Mucosa of descending colon (tissue), 3 donors: ENCODE data around the gene UPK3B. TPM values are rescaled to one million over a fixed set of nuclear protein-coding genes. Genes with fewer than 3 reads are reported as not detected.
"Not testable (repeated sequence)": the region's sequence is repeated elsewhere in the genome, so short reads cannot be mapped to it uniquely, and the experiment has no call there.

ENCODE experiments used
- ATAC-seq: fragments of 200-7000 bp; cut with Tn5 transposase; one replicate; pipeline ENCODE4 v1.9.1; 2020; ENCODE audit warnings: mild to moderate bottlenecking, moderate library complexity
- DNase-seq, 3 donors: peaks; one replicate each; pipeline ENCODE4 v3.0.0-alpha.2; 2020
- H3K36me3 ChIP-seq: fragments of 200-600 bp; one replicate; pipeline ENCODE4 v1.8.0; 2021; ENCODE audit warnings: low read depth, mild to moderate bottlenecking
- H3K4me1 ChIP-seq: fragments of 200-600 bp; one replicate; pipeline ENCODE4 v1.8.0; 2021; ENCODE audit warnings: low read depth, mild to moderate bottlenecking
- H3K4me3 ChIP-seq: fragments of 200-600 bp; one replicate; pipeline ENCODE4 v1.8.0; 2021; ENCODE audit warnings: mild to moderate bottlenecking
- H3K9me3 ChIP-seq: fragments of 200-600 bp; one replicate; pipeline ENCODE4 v1.8.0; 2021; ENCODE audit warnings: mild to moderate bottlenecking
- intact Hi-C, 2 donors: fragments of 100-400 bp; cut with DNase I in 1 of 2; cut with micrococcal nuclease in 1 of 2; formaldehyde crosslinking; loops; one replicate each; pipeline versions ENCODE4 v1.11.0 to v1.11.1; 2022; cut with DNase I, micrococcal nuclease
- long read RNA-seq, 2 donors: library from polyadenylated mRNA; unstranded; transcript quantifications; one replicate each; pipeline ENCODE4 v2.0.0, GENCODE V29; 2019 to 2021
- total RNA-seq, 3 donors: library from RNA; stranded (reverse); fragmentation: NEBNext Ultra II Directional in 2 of 3; extraction: Animal tissue kit (Norgen Biotek cat#: 25700) in 2 of 3; gene quantifications; one replicate each; pipeline versions ENCODE4 v1.2.1 to v1.2.4, GENCODE V29; 2021 to 2023
- TF ChIP-seq, protein P1 (sequence below): fragments of 200-600 bp; IDR thresholded peaks from one replicate; pipeline ENCODE4 v1.8.0; 2022; ENCODE audit warnings: antibody characterized with exemption, mild to moderate bottlenecking
- donor health status: DM: no; HTN: no; CAD: no; lungs with moderate emphysema.
- donor health status: DM: no; HTN: no; CAD: no.
- donor health status: DM: no; HTN: yes; CAD: no.

UPK3B gene
- 1 to 10 TPM; 2.2 to 4.3 (median 3.6) TPM for total RNA-seq
- long read RNA-seq, donor 1, result 0 reads
- long read RNA-seq, donor 2, result 0 reads

DNA sequence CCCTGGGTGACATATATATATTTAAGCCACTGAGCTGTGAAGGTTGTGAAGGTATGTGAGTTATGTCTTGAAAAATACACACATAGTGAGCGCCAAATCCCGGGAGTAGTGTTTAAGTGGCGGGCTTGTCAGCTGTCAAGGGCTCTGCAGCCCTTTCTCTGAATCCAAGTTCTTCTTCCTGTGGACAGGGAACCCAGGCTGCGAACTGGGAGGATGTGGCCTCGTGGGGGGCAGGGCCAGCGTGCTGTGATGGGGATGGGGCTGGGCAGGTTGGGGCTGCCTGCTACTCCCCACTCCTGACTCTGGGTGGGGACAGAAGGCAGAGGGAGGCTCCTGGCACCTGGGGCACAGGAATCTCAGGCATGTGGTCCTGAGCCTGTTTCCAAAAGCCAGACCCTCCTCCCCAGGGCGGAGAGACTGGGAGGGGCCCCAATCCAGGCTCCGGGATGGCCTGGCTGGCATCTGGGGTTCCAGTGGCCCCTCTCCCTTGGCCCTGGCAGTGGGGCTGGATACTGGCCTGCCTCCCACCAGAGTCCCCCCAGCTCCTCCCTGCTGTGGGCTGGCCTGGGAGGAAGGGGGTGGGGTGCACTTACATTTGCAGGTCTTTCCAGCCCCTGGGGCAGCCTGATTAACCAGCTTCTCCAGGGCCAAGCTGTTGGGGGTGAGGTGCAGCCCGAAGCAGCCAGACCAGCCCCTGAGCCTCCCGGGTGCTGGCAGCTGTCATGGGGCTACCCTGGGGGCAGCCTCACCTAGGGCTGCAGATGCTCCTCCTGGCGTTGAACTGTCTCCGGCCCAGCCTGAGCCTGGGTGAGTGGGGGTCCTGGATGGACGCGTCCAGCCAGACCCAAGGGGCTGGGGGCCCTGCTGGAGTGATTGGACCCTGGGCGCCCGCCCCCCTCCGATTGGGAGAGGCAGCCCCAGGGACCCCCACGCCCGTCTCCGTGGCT, at the start of gene UPK3B:
TSS of gene UPK3B (plus strand) at position 622 of the 947 bp plus-strand sequence. CDS start at position 723, 101 bp downstream.
- no peaks in the 10 kb centered on the region for H3K9me3 ChIP-seq
- H3K4me3 ChIP-seq, result no peak within 1 kb of the TSS
- TF ChIP-seq, protein P1, sequence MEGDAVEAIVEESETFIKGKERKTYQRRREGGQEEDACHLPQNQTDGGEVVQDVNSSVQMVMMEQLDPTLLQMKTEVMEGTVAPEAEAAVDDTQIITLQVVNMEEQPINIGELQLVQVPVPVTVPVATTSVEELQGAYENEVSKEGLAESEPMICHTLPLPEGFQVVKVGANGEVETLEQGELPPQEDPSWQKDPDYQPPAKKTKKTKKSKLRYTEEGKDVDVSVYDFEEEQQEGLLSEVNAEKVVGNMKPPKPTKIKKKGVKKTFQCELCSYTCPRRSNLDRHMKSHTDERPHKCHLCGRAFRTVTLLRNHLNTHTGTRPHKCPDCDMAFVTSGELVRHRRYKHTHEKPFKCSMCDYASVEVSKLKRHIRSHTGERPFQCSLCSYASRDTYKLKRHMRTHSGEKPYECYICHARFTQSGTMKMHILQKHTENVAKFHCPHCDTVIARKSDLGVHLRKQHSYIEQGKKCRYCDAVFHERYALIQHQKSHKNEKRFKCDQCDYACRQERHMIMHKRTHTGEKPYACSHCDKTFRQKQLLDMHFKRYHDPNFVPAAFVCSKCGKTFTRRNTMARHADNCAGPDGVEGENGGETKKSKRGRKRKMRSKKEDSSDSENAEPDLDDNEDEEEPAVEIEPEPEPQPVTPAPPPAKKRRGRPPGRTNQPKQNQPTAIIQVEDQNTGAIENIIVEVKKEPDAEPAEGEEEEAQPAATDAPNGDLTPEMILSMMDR, result no peak
- ATAC-seq (no peak), DNase-seq (peak in 2 of 3 donors; percentile 45 to 56)
- H3K4me1 ChIP-seq, result peaks cover 7% of the 10 kb centered on the region
- intact Hi-C loops, result no loop called here
- no peaks in the 10 kb centered on the region for H3K36me3 ChIP-seq

DNA sequence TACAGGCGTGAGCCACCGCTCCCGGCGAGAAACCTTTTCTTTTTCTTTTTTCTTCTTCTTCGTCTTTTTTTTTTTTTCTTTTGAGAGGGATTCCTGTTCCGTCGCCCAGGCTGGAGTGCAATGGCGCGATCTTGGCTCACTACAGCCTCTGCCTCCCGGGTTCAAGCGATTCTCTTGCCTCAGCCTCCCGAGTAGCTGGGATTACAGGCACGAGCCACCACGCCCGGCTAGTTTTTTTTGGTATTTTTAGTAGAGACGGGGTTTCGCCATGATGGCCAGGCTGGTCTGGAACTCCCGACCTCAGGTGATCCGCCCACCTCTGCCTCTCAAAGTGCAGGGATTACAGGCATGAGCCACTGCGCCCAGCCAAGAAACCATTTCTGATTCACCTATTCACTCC, 49.6 kb upstream of the UPK3B start:
- H3K4me1 ChIP-seq, ATAC-seq, H3K9me3 ChIP-seq, intact Hi-C loops, DNase-seq, H3K36me3 ChIP-seq, H3K4me3 ChIP-seq: not testable (repeated sequence)

DNA sequence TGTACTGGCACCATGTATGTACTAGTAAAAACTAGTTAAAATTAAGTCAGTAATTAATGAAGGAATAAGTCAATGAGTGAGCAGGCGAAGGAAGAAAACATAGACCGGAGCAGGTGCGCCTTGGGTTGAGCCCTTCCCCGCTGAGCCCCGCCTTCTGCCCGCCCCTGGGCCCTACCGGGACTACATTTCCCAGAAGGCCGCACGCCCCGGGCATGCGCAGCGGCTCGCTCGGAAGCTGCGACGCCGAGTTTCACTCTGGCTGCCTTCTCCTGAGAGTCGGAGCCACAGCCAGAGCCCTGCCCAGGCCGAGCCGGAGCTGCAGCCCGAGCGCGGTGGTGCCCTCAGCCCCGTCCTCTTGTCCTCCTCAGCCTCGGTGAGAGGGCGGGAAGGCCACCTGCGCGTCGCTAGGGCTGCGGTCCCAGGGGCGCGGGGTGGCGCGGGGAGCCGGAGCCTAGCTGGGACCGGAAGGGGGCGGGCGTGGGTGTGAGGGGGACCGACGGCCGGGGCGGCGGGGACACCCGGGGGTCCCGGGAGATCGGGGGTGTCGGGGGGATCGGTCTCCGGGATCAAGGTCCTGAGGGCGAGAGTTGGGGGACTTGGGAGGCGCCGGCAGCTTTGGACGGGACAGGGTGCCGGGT, 48.8 kb upstream of the UPK3B start, which contains the start of gene DTX2:
TSS of gene DTX2 (plus strand) at position 246 of the 638 bp plus-strand sequence. CDS start 18,801 bp downstream, outside the sequence.
- intact Hi-C loops, H3K4me1 ChIP-seq, H3K4me3 ChIP-seq, H3K9me3 ChIP-seq, H3K36me3 ChIP-seq: not testable (repeated sequence)
- peak; percentile 87 for ATAC-seq
- peak in 2 of 3 donors; percentile 67 to 73 for DNase-seq

DNA sequence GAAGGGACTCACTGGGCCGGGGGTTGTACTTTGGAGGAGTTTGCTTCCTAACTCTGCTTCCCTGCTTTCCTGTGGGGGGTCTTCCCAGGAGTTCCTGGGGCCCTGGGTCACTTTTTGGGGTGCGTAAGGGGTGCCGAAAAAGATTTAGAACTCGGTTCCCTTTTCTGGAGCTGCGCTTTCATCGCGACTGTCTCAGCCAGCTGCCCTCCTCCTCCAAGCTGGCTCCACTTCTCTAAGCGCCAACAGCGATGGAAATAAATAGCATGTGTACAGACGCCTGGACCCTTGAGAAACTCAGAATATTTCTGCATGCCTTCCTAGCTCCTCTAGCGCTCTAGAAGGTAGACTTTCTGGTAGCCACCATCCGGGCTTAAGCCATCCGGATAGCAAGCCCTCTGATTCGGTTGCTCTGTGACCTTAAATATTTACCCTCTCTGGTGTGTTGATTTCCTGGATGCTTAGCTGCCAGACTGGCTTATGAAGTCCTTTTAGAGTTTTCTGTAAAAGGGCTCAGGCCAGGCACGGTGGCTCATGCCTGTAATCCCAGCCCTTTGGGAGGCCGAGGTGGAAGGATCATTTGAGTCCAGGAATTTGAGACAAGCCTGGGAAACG, 48.0 kb upstream of the UPK3B start:
- not testable (repeated sequence) for H3K4me3 ChIP-seq

DNA sequence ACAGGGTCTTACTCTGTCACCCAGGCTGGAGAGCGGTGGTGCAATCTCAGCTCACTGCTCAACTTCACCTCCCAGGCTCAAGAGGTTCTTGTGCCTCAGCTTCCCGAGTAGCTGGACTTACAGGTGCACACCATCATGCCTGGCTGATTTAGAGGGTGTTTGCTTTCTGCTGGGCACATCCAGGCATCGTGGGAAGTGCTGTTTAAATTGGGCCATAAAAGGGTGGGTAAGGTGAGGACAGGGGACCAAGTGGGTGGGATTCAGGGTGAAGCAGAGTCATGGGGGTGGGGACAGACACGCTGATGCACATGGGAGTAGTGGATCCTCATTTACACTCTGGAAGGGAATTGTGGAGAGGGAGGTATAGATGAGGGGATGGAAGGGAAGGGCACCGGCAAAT, 45.4 kb upstream of the UPK3B start:
- H3K4me1 ChIP-seq, H3K4me3 ChIP-seq, H3K9me3 ChIP-seq, H3K36me3 ChIP-seq, intact Hi-C loops: not testable (repeated sequence)
- DNase-seq, result peak in 2 of 3 donors; percentile 32 to 41
- peak; percentile 4 for ATAC-seq

More for the DNA sequence above, 48.0 kb upstream of the UPK3B start:
- DNase-seq, H3K4me1 ChIP-seq, H3K9me3 ChIP-seq, intact Hi-C loops, H3K36me3 ChIP-seq: not testable (repeated sequence)
- peak; percentile 18 for ATAC-seq

DNA sequence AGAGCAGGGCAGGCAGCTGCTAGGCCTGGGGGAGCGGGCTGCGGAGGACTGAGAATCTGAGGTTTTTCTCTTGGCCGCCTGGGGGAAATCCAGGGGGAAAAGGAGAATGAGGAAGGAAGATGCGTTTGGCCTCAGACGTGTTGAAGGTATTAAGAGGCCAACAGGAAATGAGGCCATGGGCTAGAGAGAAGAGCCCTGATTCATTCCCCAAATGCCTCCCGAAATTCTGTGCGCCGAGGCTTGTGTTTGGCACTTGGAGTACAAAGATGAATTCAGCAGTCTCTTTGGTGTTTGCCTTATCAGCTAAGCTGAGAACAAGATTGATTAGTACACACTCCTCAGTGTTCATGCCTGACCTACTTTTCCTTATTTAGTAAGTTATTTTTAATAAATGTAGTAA, 44.4 kb upstream of the UPK3B start:
- DNase-seq, ATAC-seq, intact Hi-C loops, H3K4me1 ChIP-seq, H3K4me3 ChIP-seq, H3K9me3 ChIP-seq, H3K36me3 ChIP-seq: not testable (repeated sequence)

DNA sequence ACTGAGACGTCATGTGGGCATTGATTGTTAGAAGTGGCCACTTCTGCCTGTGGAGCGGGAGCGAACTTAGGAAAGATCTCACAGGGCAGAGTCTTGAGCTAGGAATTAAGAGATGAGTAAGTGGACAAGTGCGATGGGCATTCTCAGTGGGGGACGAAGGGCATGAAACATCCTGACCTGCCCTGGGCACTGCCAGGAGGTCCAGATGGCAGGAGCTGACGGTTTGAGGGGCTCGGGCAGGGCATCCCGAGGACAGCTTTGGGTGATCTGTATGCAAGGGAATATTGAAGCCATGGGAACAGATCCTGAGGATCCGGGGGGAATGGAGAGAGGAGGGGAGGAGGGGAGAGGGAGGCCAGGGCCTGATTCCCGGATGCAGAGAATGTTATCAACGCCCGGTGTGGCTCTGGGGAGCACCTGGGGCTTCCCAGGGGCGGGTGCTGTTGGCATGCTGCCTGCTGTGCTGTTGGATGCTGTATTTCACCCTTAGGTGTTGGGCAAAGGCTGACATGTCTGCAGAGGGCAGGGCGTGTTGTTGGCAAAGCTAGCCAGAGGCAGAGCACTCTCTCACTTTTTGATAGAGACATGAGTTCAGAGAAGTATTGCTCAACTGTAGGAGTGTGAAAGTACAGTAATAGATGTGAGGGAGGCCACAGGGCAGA, 42.5 kb upstream of the UPK3B start:
- peak; percentile 93 for ATAC-seq
- H3K4me1 ChIP-seq, intact Hi-C loops: not testable (repeated sequence)

DNA sequence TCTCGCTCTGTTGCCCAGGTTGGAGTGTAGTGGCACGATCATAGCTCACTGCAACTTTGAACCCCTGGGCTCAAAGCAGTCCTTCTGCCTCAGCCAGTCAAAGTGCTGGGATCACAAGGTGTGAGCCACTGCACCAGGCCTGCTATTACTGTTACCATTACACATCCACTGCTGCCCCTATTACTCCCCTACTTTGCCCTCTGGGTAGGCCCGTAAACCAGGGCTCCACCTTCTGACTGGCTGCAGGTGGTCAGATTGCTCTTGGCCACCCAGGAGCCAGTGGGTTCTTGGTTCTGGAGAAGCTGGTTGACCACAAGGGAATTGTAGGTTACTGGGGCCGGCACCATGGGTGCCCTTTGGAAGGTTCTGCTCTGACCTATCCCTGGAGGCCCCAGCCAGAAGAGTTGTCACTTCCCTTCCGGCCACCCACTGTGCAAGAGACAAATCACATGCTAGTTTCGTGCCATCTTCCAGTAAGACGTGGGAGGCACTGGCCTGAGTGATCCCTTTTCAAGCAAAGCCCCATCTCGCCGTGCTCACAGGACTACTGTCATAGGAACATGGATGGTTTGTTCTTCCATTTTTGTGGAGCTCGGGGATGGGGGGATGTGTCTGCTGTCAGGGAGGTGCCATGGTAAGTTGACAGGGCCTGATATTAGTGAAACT, 38.7 kb upstream of the UPK3B start:
- H3K9me3 ChIP-seq, intact Hi-C loops, H3K4me1 ChIP-seq, H3K4me3 ChIP-seq, ATAC-seq, H3K36me3 ChIP-seq, DNase-seq: not testable (repeated sequence)

More for the DNA sequence above, 42.5 kb upstream of the UPK3B start:
- not testable (repeated sequence) for H3K9me3 ChIP-seq, H3K36me3 ChIP-seq, H3K4me3 ChIP-seq
- peak; percentile 90 to 94 (median 91) for DNase-seq

DNA sequence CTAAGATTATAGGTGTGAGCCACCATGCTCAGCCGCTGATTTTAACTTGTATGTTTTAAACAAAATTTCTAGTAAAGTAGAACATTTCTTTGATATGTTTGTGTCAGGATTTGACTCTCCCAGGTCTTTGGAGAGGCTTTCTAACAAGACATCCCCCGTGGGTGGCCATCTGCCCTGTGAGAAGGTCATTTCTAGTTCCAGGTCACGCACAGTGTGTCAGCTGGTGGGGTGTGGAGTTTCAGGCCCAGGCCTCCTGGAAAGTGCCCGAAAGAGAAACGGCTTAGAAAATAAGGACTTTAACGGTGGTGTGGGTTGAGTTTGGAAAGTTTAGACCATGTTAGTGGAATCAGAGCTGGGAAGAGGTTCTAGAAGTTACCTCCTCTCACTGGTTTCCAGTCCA, 37.3 kb upstream of the UPK3B start:
- intact Hi-C loops, result not testable (repeated sequence)

DNA sequence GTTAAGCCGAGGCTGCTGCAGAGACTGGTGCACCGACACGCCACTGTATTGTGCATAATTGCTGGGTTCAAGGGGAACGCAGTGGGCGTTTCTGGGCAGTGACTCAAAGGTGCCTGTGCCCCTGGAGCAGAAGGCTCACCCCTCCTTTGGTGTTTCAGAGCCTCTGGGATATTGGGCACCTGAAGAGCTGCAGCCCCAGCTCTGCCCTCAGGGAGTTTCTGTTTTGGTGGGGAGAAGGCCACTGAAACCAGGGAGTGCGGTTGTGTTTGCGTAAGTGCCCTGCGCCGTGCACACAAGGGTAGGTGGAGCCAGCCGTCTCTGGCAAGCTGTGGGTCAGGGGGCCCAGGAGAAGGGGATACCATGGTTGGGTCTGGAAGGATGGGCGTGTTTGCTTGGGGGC, 34.1 kb upstream of the UPK3B start:
- H3K4me1 ChIP-seq, DNase-seq, H3K36me3 ChIP-seq, H3K9me3 ChIP-seq, ATAC-seq, intact Hi-C loops, H3K4me3 ChIP-seq: not testable (repeated sequence)

More for the DNA sequence above, 37.3 kb upstream of the UPK3B start:
- H3K4me3 ChIP-seq, DNase-seq, H3K9me3 ChIP-seq, ATAC-seq, H3K36me3 ChIP-seq, H3K4me1 ChIP-seq: not testable (repeated sequence)

DNA sequence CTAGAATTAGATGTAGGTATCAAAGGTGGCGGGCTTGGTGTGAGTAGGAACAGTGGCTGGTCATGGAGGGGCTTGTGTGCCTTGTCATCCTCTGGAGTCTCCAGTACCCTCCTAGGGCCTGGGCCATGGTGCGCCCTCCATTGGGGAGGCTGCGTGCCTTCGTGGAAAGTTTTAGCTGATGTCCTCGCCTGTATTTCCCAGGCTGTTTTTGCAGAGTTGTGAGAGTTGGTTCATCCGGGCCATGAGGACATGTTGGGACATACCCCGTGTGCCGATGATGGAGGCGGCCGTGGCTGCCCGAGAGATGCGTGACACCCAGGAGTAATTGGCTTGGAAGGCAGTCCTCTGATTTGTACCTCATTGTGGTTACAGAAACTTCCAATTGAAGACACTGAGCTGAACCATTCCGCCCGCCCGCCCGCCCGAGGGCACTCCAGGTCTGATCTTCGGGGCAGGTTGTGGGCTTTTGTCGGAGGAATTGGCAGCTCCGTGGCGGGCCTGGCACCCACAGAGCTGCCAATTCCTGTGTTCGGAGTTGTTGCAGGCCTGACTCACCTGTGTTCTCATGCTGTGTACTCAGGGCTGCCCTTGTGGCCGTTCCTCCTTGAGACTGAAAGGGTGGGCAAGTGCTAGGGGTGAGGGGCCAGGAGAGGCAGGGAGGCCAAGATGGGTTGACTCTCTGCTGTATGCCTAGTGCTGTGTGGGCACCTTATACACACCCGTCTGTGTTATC, 33.4 kb upstream of the UPK3B start:
- DNase-seq, H3K4me1 ChIP-seq, H3K9me3 ChIP-seq, ATAC-seq, intact Hi-C loops, H3K4me3 ChIP-seq, H3K36me3 ChIP-seq: not testable (repeated sequence)
